Measurements from ENCODE around the gene IKZF2.

GRCh38 chr2:213157242-213157641 lies 5.8 kb upstream of the IKZF2 start:
- TF ChIP-seq POLR2A (IDR thresholded peaks at IDR 0.05) (no peak), CTCF (IDR thresholded peaks at IDR 0.05) (no peak), EP300 (IDR thresholded peaks at IDR 0.05) (no peak)

All from ovary (tissue), 3 donors.